Ishikawa (cell line): ENCODE results near the gene WWOX.

ENCODE experiments used
- CEBPB ChIP-seq: IDR thresholded peaks from 2 replicates; pipeline ENCODE4 v1.6.1; 2012
- CREB1 ChIP-seq: IDR thresholded peaks from 2 replicates; pipeline ENCODE4 v1.6.1; 2012; ENCODE audit warnings: low read depth
- EGR1 ChIP-seq: IDR thresholded peaks from 2 replicates; pipeline ENCODE4 v1.6.1; 2012
- EP300 ChIP-seq: IDR thresholded peaks from 2 replicates; pipeline ENCODE4 v1.6.1; 2012; ENCODE audit warnings: borderline replicate concordance
- FOXM1 ChIP-seq: IDR thresholded peaks from 2 replicates; pipeline ENCODE4 v1.6.1; 2012; ENCODE audit warnings: low read depth, borderline replicate concordance
- MAX ChIP-seq: IDR thresholded peaks from 2 replicates; pipeline ENCODE4 v1.6.1; 2012
- NFIC ChIP-seq: IDR thresholded peaks from 2 replicates; pipeline ENCODE4 v1.6.1; 2012
- RAD21 ChIP-seq: IDR thresholded peaks from 2 replicates; pipeline ENCODE4 v1.6.1; 2012; ENCODE audit warnings: low read depth
- TAF1 ChIP-seq: IDR thresholded peaks from 2 replicates; pipeline ENCODE4 v1.6.1; 2012; ENCODE audit warnings: low read depth, mild to moderate bottlenecking
- TCF12 ChIP-seq: IDR thresholded peaks from 2 replicates; pipeline ENCODE4 v1.6.1; 2012; ENCODE audit warnings: low read depth
- TEAD4 ChIP-seq: IDR thresholded peaks from 2 replicates; pipeline ENCODE4 v1.6.1; 2012
- YY1 ChIP-seq: IDR thresholded peaks from 2 replicates; pipeline ENCODE4 v1.6.1; 2012; ENCODE audit warnings: low read depth
- ZBTB7A ChIP-seq: IDR thresholded peaks from 2 replicates; pipeline ENCODE4 v1.6.1; 2012; ENCODE audit warnings: low read depth
- TF ChIP-seq, protein P1 (sequence below): IDR thresholded peaks from 2 replicates; pipeline ENCODE4 v1.6.1; 2012; ENCODE audit warnings: low read depth, mild to moderate bottlenecking
- TF ChIP-seq, protein P2 (sequence below): IDR thresholded peaks from 2 replicates; pipeline ENCODE4 v1.6.1; 2012

WWOX gene

GRCh38 chr16:78147911-78148401, 48.5 kb downstream of the WWOX start:
- TF ChIP-seq, protein P1, sequence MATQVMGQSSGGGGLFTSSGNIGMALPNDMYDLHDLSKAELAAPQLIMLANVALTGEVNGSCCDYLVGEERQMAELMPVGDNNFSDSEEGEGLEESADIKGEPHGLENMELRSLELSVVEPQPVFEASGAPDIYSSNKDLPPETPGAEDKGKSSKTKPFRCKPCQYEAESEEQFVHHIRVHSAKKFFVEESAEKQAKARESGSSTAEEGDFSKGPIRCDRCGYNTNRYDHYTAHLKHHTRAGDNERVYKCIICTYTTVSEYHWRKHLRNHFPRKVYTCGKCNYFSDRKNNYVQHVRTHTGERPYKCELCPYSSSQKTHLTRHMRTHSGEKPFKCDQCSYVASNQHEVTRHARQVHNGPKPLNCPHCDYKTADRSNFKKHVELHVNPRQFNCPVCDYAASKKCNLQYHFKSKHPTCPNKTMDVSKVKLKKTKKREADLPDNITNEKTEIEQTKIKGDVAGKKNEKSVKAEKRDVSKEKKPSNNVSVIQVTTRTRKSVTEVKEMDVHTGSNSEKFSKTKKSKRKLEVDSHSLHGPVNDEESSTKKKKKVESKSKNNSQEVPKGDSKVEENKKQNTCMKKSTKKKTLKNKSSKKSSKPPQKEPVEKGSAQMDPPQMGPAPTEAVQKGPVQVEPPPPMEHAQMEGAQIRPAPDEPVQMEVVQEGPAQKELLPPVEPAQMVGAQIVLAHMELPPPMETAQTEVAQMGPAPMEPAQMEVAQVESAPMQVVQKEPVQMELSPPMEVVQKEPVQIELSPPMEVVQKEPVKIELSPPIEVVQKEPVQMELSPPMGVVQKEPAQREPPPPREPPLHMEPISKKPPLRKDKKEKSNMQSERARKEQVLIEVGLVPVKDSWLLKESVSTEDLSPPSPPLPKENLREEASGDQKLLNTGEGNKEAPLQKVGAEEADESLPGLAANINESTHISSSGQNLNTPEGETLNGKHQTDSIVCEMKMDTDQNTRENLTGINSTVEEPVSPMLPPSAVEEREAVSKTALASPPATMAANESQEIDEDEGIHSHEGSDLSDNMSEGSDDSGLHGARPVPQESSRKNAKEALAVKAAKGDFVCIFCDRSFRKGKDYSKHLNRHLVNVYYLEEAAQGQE, result no peak
- TF ChIP-seq RAD21 (no peak), MAX (no peak), TCF12 (no peak), YY1 (no peak), EGR1 (no peak), ZBTB7A (no peak), CREB1 (no peak), TEAD4 (no peak), CEBPB (no peak), EP300 (no peak), TAF1 (no peak), FOXM1 (no peak)
- TF ChIP-seq, protein P2, sequence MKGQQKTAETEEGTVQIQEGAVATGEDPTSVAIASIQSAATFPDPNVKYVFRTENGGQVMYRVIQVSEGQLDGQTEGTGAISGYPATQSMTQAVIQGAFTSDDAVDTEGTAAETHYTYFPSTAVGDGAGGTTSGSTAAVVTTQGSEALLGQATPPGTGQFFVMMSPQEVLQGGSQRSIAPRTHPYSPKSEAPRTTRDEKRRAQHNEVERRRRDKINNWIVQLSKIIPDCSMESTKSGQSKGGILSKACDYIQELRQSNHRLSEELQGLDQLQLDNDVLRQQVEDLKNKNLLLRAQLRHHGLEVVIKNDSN, result no peak

GRCh38 chr16:78150233-78150632, 50.8 kb downstream of the WWOX start:
- TF ChIP-seq EGR1 (no peak), YY1 (no peak), MAX (no peak), FOXM1 (no peak), TCF12 (no peak), RAD21 (no peak), TAF1 (no peak), TEAD4 (no peak), ZBTB7A (no peak), CEBPB (no peak), CREB1 (no peak), NFIC (no peak), EP300 (no peak)
- TF ChIP-seq, protein P1, result no peak
- TF ChIP-seq, protein P2, result no peak

DNA sequence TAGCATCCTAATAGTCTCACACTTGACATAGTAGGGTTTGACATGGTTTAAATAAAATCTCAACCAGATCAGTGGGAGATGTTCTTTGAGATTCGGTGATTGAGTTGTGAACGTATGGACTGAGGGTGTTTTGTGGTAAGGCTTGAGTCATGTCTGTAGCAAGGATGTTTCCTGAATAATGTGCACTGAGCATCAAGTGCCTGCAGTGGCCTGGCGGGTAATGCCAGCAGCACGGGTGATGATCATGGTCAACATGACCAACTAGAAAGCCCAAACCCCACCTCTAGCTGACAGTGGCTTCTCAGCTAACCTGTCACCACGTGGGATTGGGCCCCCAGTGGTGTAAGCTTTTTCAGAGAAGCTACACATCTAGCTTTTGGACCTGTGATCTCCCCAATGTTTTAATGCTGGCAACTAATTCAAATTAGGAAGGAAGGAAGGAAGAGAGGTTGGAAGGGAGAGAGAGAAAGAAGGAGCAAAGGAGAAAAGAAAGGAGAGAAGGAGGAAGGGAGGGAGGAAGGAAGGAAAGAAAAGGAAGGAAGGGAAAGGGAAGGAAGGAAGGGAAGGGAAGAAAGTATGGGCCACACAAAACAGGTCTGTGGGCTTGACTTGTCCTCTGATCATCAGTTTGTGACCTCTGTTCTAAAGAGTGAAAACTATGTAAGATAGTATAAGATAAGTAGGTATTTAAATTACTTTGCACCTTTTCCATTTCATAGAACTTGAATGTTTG, 55.4 kb downstream of the WWOX start:
- TF ChIP-seq CREB1, result no peak
- TF ChIP-seq, protein P2, result no peak

DNA sequence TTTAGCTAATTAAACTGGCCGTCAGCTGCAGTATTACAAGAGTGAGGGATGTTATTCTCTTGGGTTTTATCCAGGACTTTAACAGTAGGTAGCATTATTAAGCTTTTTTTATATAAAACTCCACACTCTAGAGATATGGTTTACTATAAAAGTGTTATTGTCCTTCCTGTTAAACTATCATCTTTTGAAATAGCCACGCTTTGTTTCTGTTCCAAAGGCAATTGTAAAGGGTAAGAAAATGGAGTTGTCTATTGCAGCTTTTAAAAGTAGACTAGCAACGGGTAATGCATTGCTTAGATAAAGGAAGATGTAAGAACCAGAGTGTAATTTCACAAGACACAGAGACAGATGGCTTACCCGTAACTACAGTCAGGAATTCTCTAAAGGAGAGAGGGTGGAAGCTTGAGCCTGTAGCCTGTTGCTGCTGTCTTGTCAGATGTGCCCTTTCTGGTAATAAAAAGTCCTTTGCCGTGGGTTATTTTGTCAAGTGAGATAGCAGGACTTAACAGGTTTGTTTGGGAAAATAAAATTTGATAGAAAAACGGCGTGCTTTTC, 56.4 kb downstream of the WWOX start:
- TF ChIP-seq MAX, result no peak
- no peak for TF ChIP-seq TEAD4
- TF ChIP-seq, protein P1, result no peak
- TF ChIP-seq YY1, result no peak
- TF ChIP-seq CEBPB, result no peak
- TF ChIP-seq NFIC, result no peak
- no peak for TF ChIP-seq TAF1
- TF ChIP-seq FOXM1, result no peak
- no peak for TF ChIP-seq RAD21
- TF ChIP-seq TCF12, result no peak
- no peak for TF ChIP-seq ZBTB7A
- TF ChIP-seq, protein P2, result no peak
- TF ChIP-seq CREB1, result no peak
- TF ChIP-seq EGR1, result no peak
- no peak for TF ChIP-seq EP300
